GM12878 (cell line): Measurements from ENCODE around the gene PRG2. TPM values are rescaled to one million over a fixed set of nuclear protein-coding genes. Genes with fewer than 3 reads are reported as not detected.

Experiments used
- ATAC-seq: fragments of 200-7000 bp; cut with Tn5 transposase; 3 replicates; pipeline ENCODE4 v1.9.1; 2020; ENCODE audit warnings: mild to moderate bottlenecking, moderate library complexity
- BruUV-seq: library from RNA; stranded (reverse); fragments of 400-500 nt; replicated peaks from 2 replicates; lab custom pipeline; 2021; lab: Mats Ljungman, UMichigan
- CTCF ChIA-PET: fragments of 300-600 bp; sonication (Branson Sonifier 250); formaldehyde crosslinking; extraction: SDS; loops from one replicate; lab custom pipeline; 2021; ENCODE audit warnings: inconsistent platforms; lab: Yijun Ruan, JAX
- POLR2A ChIA-PET: fragments of 350-600 bp; formaldehyde crosslinking; extraction: SDS; loops from one replicate; lab custom pipeline; 2021; ENCODE audit warnings: inconsistent platforms; lab: Charles Lee
- RAD21 ChIA-PET: fragments of 300-600 bp; sonication (Branson Sonifier 250); formaldehyde crosslinking; loops from one replicate; lab custom pipeline; 2023; ENCODE audit warnings: antibody characterized with exemption; ENCODE audit not compliant: unreplicated experiment; lab: Charles Lee
- SMC1A ChIA-PET: fragments of 300-600 bp; sonication (Branson Sonifier 250); formaldehyde crosslinking; loops from one replicate; lab custom pipeline; 2023; ENCODE audit not compliant: unreplicated experiment, uncharacterized antibody; lab: Charles Lee
- DNase-seq: peaks from one replicate; pipeline ENCODE4 v3.0.0-alpha.2; 2011; ENCODE audit warnings: low read depth, low spot score
- FAIRE-seq: peaks from 3 replicates; lab custom pipeline; 2011; peaks lifted over from hg19 to GRCh38; lab: Jason Lieb, UNC
- H2AFZ ChIP-seq: 2 replicates; pipeline ENCODE4 v1.6.0; 2011; ENCODE audit warnings: low read depth, low read length, control low read depth; ENCODE audit not compliant: control insufficient read depth
- H3K27ac ChIP-seq: 2 replicates; pipeline ENCODE4 v1.5.1; 2011; ENCODE audit warnings: control low read depth; ENCODE audit not compliant: control insufficient read depth, insufficient read depth
- H3K27me3 ChIP-seq, 2 experiments: replicated peaks in 1 of 2; 2 replicates each; pipeline versions ENCODE4 v1.6.0 to v1.6.1; 2011; ENCODE audit warnings: low read length in 1 of 2; ENCODE audit not compliant: control insufficient read depth in 2 of 2, insufficient read depth in 2 of 2
- H3K36me3 ChIP-seq, 2 experiments: 2 replicates each; pipeline ENCODE4 v1.5.1; 2011; ENCODE audit warnings: low read length in 1 of 2; ENCODE audit not compliant: control insufficient read depth in 2 of 2, insufficient read depth in 2 of 2
- H3K4me1 ChIP-seq: 2 replicates; pipeline ENCODE4 v1.6.1; 2011; ENCODE audit warnings: mild to moderate bottlenecking, low read length, moderate library complexity, mixed read lengths; ENCODE audit not compliant: control insufficient read depth, insufficient read depth
- H3K4me2 ChIP-seq: 2 replicates; pipeline ENCODE4 v1.6.0; 2011; ENCODE audit warnings: control low read depth; ENCODE audit not compliant: control insufficient read depth, insufficient read depth
- H3K4me3 ChIP-seq: fragments of 200-600 bp; sonication (generic); 2 replicates; pipeline ENCODE4 v1.5.1; 2016
- H3K79me2 ChIP-seq: 2 replicates; pipeline ENCODE4 v1.6.0; 2011; ENCODE audit warnings: low read length; ENCODE audit not compliant: control insufficient read depth, insufficient read depth
- H3K9ac ChIP-seq: 2 replicates; pipeline ENCODE4 v1.8.0; 2011; ENCODE audit warnings: low read length, control low read depth, mixed read lengths; ENCODE audit not compliant: control insufficient read depth, insufficient read depth
- H3K9me3 ChIP-seq: replicated peaks from 3 replicates; pipeline ENCODE4 v1.5.1; 2011; ENCODE audit warnings: mild to moderate bottlenecking, low read length; ENCODE audit not compliant: control insufficient read depth, insufficient read depth
- H4K20me1 ChIP-seq: 2 replicates; pipeline ENCODE4 v1.6.0; 2011; ENCODE audit not compliant: control insufficient read depth, insufficient read depth
- CBX5 ChIP-seq: sonication (generic); IDR thresholded peaks from 2 replicates; pipeline ENCODE4 v1.6.1; 2016; ENCODE audit warnings: low read depth, moderate library complexity, mild to moderate bottlenecking, inconsistent platforms
- CEBPB ChIP-seq, 2 experiments: fragments of 150-350 bp in 1 of 2; IDR thresholded peaks; 2 replicates each; pipeline ENCODE4 v1.6.1; 2012 to 2014; ENCODE audit warnings: low read depth in 2 of 2, low read length in 2 of 2, borderline replicate concordance in 1 of 2, inconsistent platforms in 1 of 2
- HCFC1 ChIP-seq: fragments of 150-350 bp; IDR thresholded peaks from 2 replicates; pipeline ENCODE4 v1.6.1; 2014; ENCODE audit warnings: low read length
- HDGF ChIP-seq: fragments of 450-650 bp; IDR thresholded peaks from 2 replicates; pipeline ENCODE4 v1.6.1; 2016; ENCODE audit warnings: antibody characterized with exemption
- MEF2B ChIP-seq: fragments of 450-650 bp; IDR thresholded peaks from 2 replicates; pipeline ENCODE4 v1.6.1; 2018; ENCODE audit warnings: mild to moderate bottlenecking, moderate library complexity; ENCODE audit not compliant: partially characterized antibody, poor library complexity, severe bottlenecking
- MYB ChIP-seq: fragments of 150-350 bp; IDR thresholded peaks from 2 replicates; pipeline ENCODE4 v1.6.1; 2014; ENCODE audit warnings: mild to moderate bottlenecking, low read depth, low read length, borderline replicate concordance
- RELB ChIP-seq: fragments of 450-650 bp; IDR thresholded peaks from 2 replicates; pipeline ENCODE4 v1.6.1; 2017; ENCODE audit warnings: low read depth, mild to moderate bottlenecking, moderate library complexity
- REST ChIP-seq: IDR thresholded peaks from 2 replicates; pipeline ENCODE4 v1.6.1; 2012; ENCODE audit warnings: mild to moderate bottlenecking, low read depth, low read length
- SP1 ChIP-seq: IDR thresholded peaks from one replicate; pipeline ENCODE4 v1.6.1; 2011; ENCODE audit warnings: low read depth, low read length
- SUZ12 ChIP-seq: fragments of 200-600 bp; sonication (generic); IDR thresholded peaks from one replicate; pipeline ENCODE4 v1.6.1; 2018; ENCODE audit warnings: antibody characterized with exemption, mild to moderate bottlenecking; ENCODE audit not compliant: unreplicated experiment
- TAF1 ChIP-seq: IDR thresholded peaks from 2 replicates; pipeline ENCODE4 v1.6.1; 2011; ENCODE audit warnings: mild to moderate bottlenecking, low read depth, low read length, borderline replicate concordance
- ZBED1 ChIP-seq: IDR thresholded peaks from 2 replicates; pipeline ENCODE4 v1.6.1; 2016; ENCODE audit warnings: borderline replicate concordance
- WGBS: methylation state at CpG from one replicate; pipeline ENCODE4 v1.1.6; 2016; ENCODE audit warnings: low lambda C conversion rate; ENCODE audit not compliant: insufficient replicate concordance, insufficient coverage; ENCODE audit errors: missing lambda C conversion rate; 5-methylcytosine and 5-hydroxymethylcytosine counted together
- in situ Hi-C: fragments of 300-500 bp; cut with MboI; formaldehyde crosslinking; loops from 9 replicates; pipeline ENCODE4 v1.14.3; 2018; ENCODE audit warnings: mixed read lengths
- intact Hi-C: fragments of 100-400 bp; cut with micrococcal nuclease; formaldehyde crosslinking; loops from one replicate; pipeline ENCODE4 v1.14.2; 2022; ENCODE audit not compliant: unreplicated experiment
- polyA plus RNA-seq, 11 experiments: library from polyadenylated mRNA; depleted of rRNA in 4 of 11; unstranded in 6 of 11; stranded (reverse) in 5 of 11; fragments of >200 nt; fragmentation: Nextera tagmentation in 4 of 11; fragmentation: Illumina TruSeq in 1 of 11; extraction: Ambion mirVana in 4 of 11; extraction: Trizol in 1 of 11; gene quantifications; 1 replicate in 1 of 11; 2 replicates in 10 of 11; pipeline versions ENCODE4 v1.2.1 to v1.2.3, GENCODE V29; 2011 to 2016; ENCODE audit warnings: inconsistent platforms in 2 of 11, missing spikeins in 2 of 11, low read depth in 1 of 11
- total RNA-seq, 4 experiments: library from RNA; depleted of rRNA in 3 of 4; stranded (reverse); fragments of >200 nt in 3 of 4; fragmentation: Illumina TruSeq in 1 of 4; extraction: Trizol in 1 of 4; gene quantifications; 2 replicates each; pipeline versions ENCODE4 v1.2.1 to v1.2.3, GENCODE V29; 2013 to 2021

Gene PRG2
- total and polyA plus RNA-seq, 10 of the 15 experiments (the other 5 are each of a cell fraction or from before 2014, with no cell fraction given), result 0.10 to 1.7 (median 0.56) TPM; not detected in 2

GRCh38 chr11:57357856-57358255, 32.6 kb downstream of the PRG2 start:
- no peaks in the 10 kb centered on the region; the same call in 2 of the 3 replicates for H3K9me3 ChIP-seq
- POLR2A ChIA-PET, result no interaction called here
- H2AFZ ChIP-seq, result no peak overlapping the region
- H4K20me1 ChIP-seq, result no peaks in the 10 kb centered on the region
- no peak for FAIRE-seq
- no peaks in the 10 kb centered on the region for H3K4me1 ChIP-seq
- 42% methylated on average over 6 of the region's 6 CpGs for WGBS
- H3K27ac ChIP-seq, result no peak overlapping the region
- no peak overlapping the region for H3K4me2 ChIP-seq
- H3K27me3 ChIP-seq, result peaks cover 0 to 3% of the 10 kb centered on the region in 2 experiments; a peak in 2 of 4 replicates
- CTCF ChIA-PET, result interaction anchor here (1.7 to 2.4 kb wide), 2 partner anchors 12 to 126 kb away, joined by 7 to 8 read pairs; no protein-coding TSS in a partner anchor
- no TSS peak for BruUV-seq
- SMC1A ChIA-PET, result interaction anchor here (1.0 kb wide), 1 partner anchor 10 kb away, joined by 4 read pairs; no protein-coding TSS in a partner anchor
- in situ Hi-C loops, result no loop called here
- TF ChIP-seq SUZ12, result no peak
- TF ChIP-seq TAF1, result no peak
- H3K36me3 ChIP-seq, result no peaks in the 10 kb centered on the region
- intact Hi-C loops, result no loop called here
- no peak overlapping the region for H3K9ac ChIP-seq
- no peaks in the 10 kb centered on the region for H3K79me2 ChIP-seq
- DNase-seq, result no peak
- ATAC-seq, result no peak
- no peak overlapping the region for H3K4me3 ChIP-seq
- RAD21 ChIA-PET, result no interaction called here

GRCh38 chr11:57357310-57357709, 33.1 kb downstream of the PRG2 start:
- no peaks in the 10 kb centered on the region for H4K20me1 ChIP-seq
- ChIA-PET SMC1A (interaction anchor here (1.0 kb wide), 1 partner anchor 9 kb away, joined by 4 read pairs; no protein-coding TSS in a partner anchor), CTCF (interaction anchor here (1.7 to 2.4 kb wide), 3 partner anchors 12 to 210 kb away, joined by 3 to 8 read pairs (median 7); partner anchors contain the start of gene UBE2L6), POLR2A (no interaction called here), RAD21 (no interaction called here)
- H3K79me2 ChIP-seq, result no peaks in the 10 kb centered on the region
- in situ Hi-C loops (no loop called here), intact Hi-C loops (no loop called here)
- no TSS peak for BruUV-seq
- no peak for FAIRE-seq
- H3K4me1 ChIP-seq, result no peaks in the 10 kb centered on the region
- no peak overlapping the region for H3K4me3 ChIP-seq
- peaks cover 0 to 3% of the 10 kb centered on the region in 2 experiments; a peak in 2 of 4 replicates for H3K27me3 ChIP-seq
- no peak overlapping the region for H3K4me2 ChIP-seq
- H3K27ac ChIP-seq, result no peak overlapping the region
- no peak overlapping the region for H3K9ac ChIP-seq
- TF ChIP-seq HCFC1 (no peak), CBX5 (no peak), MYB (no peak), RELB (no peak), MEF2B (no peak), ZBED1 (no peak), CEBPB (IDR thresholded peaks at IDR 0.05; ENCODE audit: borderline replicate concordance in 1 of 2, low read depth in 2 of 2, low read length in 2 of 2) (no peak), SP1 (no peak), HDGF (no peak), REST (no peak)
- H3K36me3 ChIP-seq, result no peaks in the 10 kb centered on the region
- no peak for ATAC-seq
- no peaks in the 10 kb centered on the region; the same call in 2 of the 3 replicates for H3K9me3 ChIP-seq
- no peak overlapping the region for H2AFZ ChIP-seq
- 31% methylated on average over 3 of the region's 3 CpGs for WGBS
- DNase-seq, result no peak
